K562 (cell line): ENCODE data around the gene TUT7. TPM values are rescaled to one million over a fixed set of nuclear protein-coding genes. Genes with fewer than 3 reads are reported as not detected.

Source experiments
- ATF2 ChIP-seq: sonication (generic); formaldehyde crosslinking; IDR thresholded peaks from 2 replicates; pipeline ENCODE4 v1.8.1; 2022; ENCODE audit warnings: missing genetic modification reagents
- HMGXB4 ChIP-seq: sonication (generic); formaldehyde crosslinking; IDR thresholded peaks from 2 replicates; pipeline ENCODE4 v1.8.1; 2023; ENCODE audit warnings: mild to moderate bottlenecking, missing genetic modification reagents
- MLLT1 ChIP-seq, 2 experiments: fragments of 450-650 bp; IDR thresholded peaks; 2 replicates each; pipeline ENCODE4 v1.6.1; 2016
- PHF20 ChIP-seq: fragments of 450-650 bp; IDR thresholded peaks from 2 replicates; pipeline ENCODE4 v1.6.1; 2018; ENCODE audit not compliant: partially characterized antibody
- ZMIZ1 ChIP-seq, 2 experiments: fragments of 150-350 bp in 1 of 2; IDR thresholded peaks; 2 replicates each; pipeline ENCODE4 v1.6.1; 2012 to 2016; ENCODE audit warnings: low read depth in 2 of 2, low read length in 2 of 2, mild to moderate bottlenecking in 1 of 2, moderate library complexity in 1 of 2
- ZNF354B ChIP-seq: fragments of 250-450 bp; sonication (Bioruptor Pico); IDR thresholded peaks from 2 replicates; pipeline ENCODE4 v1.4.0; 2020
- polyA plus RNA-seq, 8 experiments: library from polyadenylated mRNA; depleted of rRNA in 4 of 8; stranded (reverse) in 5 of 8; unstranded in 3 of 8; fragments of >200 nt; fragmentation: Nextera tagmentation in 2 of 8; fragmentation: Illumina TruSeq in 1 of 8; extraction: Ambion mirVana in 2 of 8; extraction: Trizol in 1 of 8; gene quantifications; 2 replicates each; pipeline versions ENCODE4 v1.2.1 to v1.2.3, GENCODE V29; 2011 to 2014; ENCODE audit warnings: inconsistent platforms in 1 of 8, missing spikeins in 1 of 8
- total RNA-seq, 7 experiments: library from RNA; depleted of rRNA in 6 of 7; stranded (reverse); fragments of >200 nt in 6 of 7; fragmentation: Illumina TruSeq in 2 of 7; extraction: Trizol in 2 of 7; gene quantifications; 2 replicates each; pipeline versions ENCODE4 v1.2.1 to v1.2.3, GENCODE V29; 2011 to 2021; ENCODE audit warnings: low replicate concordance in 1 of 7

TUT7 gene
- total and polyA plus RNA-seq, 9 of the 15 experiments (the other 6 are each of a cell fraction or from before 2014, with no cell fraction given): 5.9 to 26.9 (median 15.2) TPM

- no peak for TF ChIP-seq ZMIZ1 (IDR thresholded peaks at IDR 0.05; ENCODE audit: low read depth in 2 of 2, low read length in 2 of 2)
- TF ChIP-seq ZNF354B (CRISPR knock-in tag): no peak
- TF ChIP-seq ATF2 (CRISPR knock-in tag): no peak
- no peak for TF ChIP-seq MLLT1 (IDR thresholded peaks at IDR 0.05)
- TF ChIP-seq PHF20: no peak
- no peak for TF ChIP-seq HMGXB4 (CRISPR knock-in tag)
These were observed 26.1 kb downstream of the TUT7 start (continued) for GRCh38 chr9:86328156-86328555.
